AG04450 (cell line): ENCODE results near the gene CAMLG. TPM values are rescaled to one million over a fixed set of nuclear protein-coding genes. Genes with fewer than 3 reads are reported as not detected.
"Not testable (repeated sequence)": the region's sequence is repeated elsewhere in the genome, so short reads cannot be mapped to it uniquely, and the experiment has no call there.

Source experiments
- CTCF ChIA-PET: fragments of 300-600, 350-600 bp; formaldehyde crosslinking; extraction: SDS; loops from one replicate; lab custom pipeline; 2022; ENCODE audit warnings: antibody characterized with exemption, inconsistent platforms; lab: Charles Lee
- POLR2A ChIA-PET: fragments of 350-600 bp; formaldehyde crosslinking; extraction: SDS; loops from one replicate; lab custom pipeline; 2021; ENCODE audit warnings: antibody characterized with exemption, inconsistent platforms; lab: Yijun Ruan, JAX
- DNase-seq: peaks from one replicate; pipeline ENCODE4 v3.0.0-alpha.2; 2011; ENCODE audit warnings: low read depth, low spot score
- H3K27ac ChIP-seq: one replicate; pipeline ENCODE4 v1.5.1; 2012; ENCODE audit warnings: low read depth, low read length, control low read depth
- H3K27me3 ChIP-seq: one replicate; pipeline ENCODE4 v1.6.0; 2012; ENCODE audit warnings: low read length; ENCODE audit not compliant: control insufficient read depth, insufficient read depth
- H3K4me3 ChIP-seq: 2 replicates; pipeline ENCODE4 v1.5.1; 2011; ENCODE audit warnings: mild to moderate bottlenecking, low read depth, low read length, control low read depth
- H3K9me3 ChIP-seq: 2 replicates; pipeline ENCODE4 v1.5.1; 2012; ENCODE audit warnings: low read length; ENCODE audit not compliant: control insufficient read depth, insufficient read depth
- CTCF ChIP-seq: IDR thresholded peaks from 2 replicates; pipeline ENCODE4 v1.5.1; 2011; ENCODE audit warnings: low read depth, low read length, control low read depth, inconsistent platforms
- polyA minus RNA-seq: library from RNA; depleted of rRNA, polyadenylated mRNA; stranded (reverse); fragments of >200 nt; gene quantifications from 2 replicates; pipeline ENCODE4 v1.2.3, GENCODE V29; 2011; rRNA and poly(A)+ RNA removed
- polyA plus RNA-seq: library from polyadenylated mRNA; depleted of rRNA; stranded (reverse); fragments of >200 nt; gene quantifications from 2 replicates; pipeline ENCODE4 v1.2.3, GENCODE V29; 2011; rRNA removed

The CAMLG gene
- polyA plus RNA-seq (22.8 and 29.3 TPM in 2 replicates), polyA minus RNA-seq (4.6 and 6.8 TPM in 2 replicates)

- TF ChIP-seq CTCF: peak; percentile 53
- Histone ChIP-seq H3K9me3 (no peaks in the 10 kb centered on the region), H3K27ac (peak within 1 kb of the TSS; percentile 94), H3K27me3 (no peaks in the 10 kb centered on the region), H3K4me3 (peak within 1 kb of the TSS; percentile 87)
- ChIA-PET CTCF (interaction anchor here (0.6 to 1.8 kb wide), 7 partner anchors 9 to 168 kb away, joined by 3 to 9 read pairs (median 4); partner anchors contain the start of gene PCBD2), POLR2A (interaction anchor here (0.6 to 1.3 kb wide), 9 partner anchors 13 to 493 kb away, joined by 3 to 9 read pairs (median 3); partner anchors contain the start of genes DDX46 and PCBD2)
- peak; percentile 94 for DNase-seq
Measured at GRCh38 chr5:134738133-134738962, at the start of gene CAMLG. TSS of gene CAMLG (plus strand) at chr5:134738548. CDS start at chr5:134738621, 73 bp downstream.

- H3K4me3 ChIP-seq, DNase-seq, H3K9me3 ChIP-seq, POLR2A ChIA-PET, CTCF ChIA-PET, H3K27me3 ChIP-seq, H3K27ac ChIP-seq: not testable (repeated sequence)
Measured at GRCh38 chr5:134690144-134690543, 48.2 kb upstream of the CAMLG start.

GRCh38 chr5:134692722-134693121, 45.6 kb upstream of the CAMLG start:
- H3K4me3 ChIP-seq: no peak overlapping the region
- no peak for DNase-seq
- no peak for TF ChIP-seq CTCF
- ChIA-PET CTCF (no interaction called here), POLR2A (no interaction called here)
- no peaks in the 10 kb centered on the region for H3K9me3 ChIP-seq
- H3K27ac ChIP-seq: no peak overlapping the region
- H3K27me3 ChIP-seq: no peaks in the 10 kb centered on the region

- no peak for DNase-seq
- Histone ChIP-seq H3K9me3 (no peaks in the 10 kb centered on the region), H3K27me3 (no peaks in the 10 kb centered on the region), H3K4me3 (no peak overlapping the region), H3K27ac (no peak overlapping the region)
- ChIA-PET CTCF (no interaction called here), POLR2A (no interaction called here)
- TF ChIP-seq CTCF: no peak
Measured at GRCh38 chr5:134708301-134708700, 30.0 kb upstream of the CAMLG start.

GRCh38 chr5:134714120-134714519, 24.2 kb upstream of the CAMLG start:
- Histone ChIP-seq H3K4me3 (no peak overlapping the region), H3K27me3 (no peaks in the 10 kb centered on the region), H3K27ac (no peak overlapping the region), H3K9me3 (no peaks in the 10 kb centered on the region)
- CTCF ChIA-PET: interaction anchor here (0.6 kb wide), 1 partner anchor 186 kb away, joined by 6 read pairs; no protein-coding TSS in a partner anchor
- TF ChIP-seq CTCF: no peak
- no peak for DNase-seq
- POLR2A ChIA-PET: no interaction called here
